AG04450 (cell line): ENCODE results near the gene DNLZ. TPM values are rescaled to one million over a fixed set of nuclear protein-coding genes. Genes with fewer than 3 reads are reported as not detected.

ENCODE experiments used
- CTCF ChIA-PET: fragments of 300-600, 350-600 bp; formaldehyde crosslinking; extraction: SDS; loops from one replicate; lab custom pipeline; 2022; ENCODE audit warnings: antibody characterized with exemption, inconsistent platforms; lab: Charles Lee
- POLR2A ChIA-PET: fragments of 350-600 bp; formaldehyde crosslinking; extraction: SDS; loops from one replicate; lab custom pipeline; 2021; ENCODE audit warnings: antibody characterized with exemption, inconsistent platforms; lab: Yijun Ruan, JAX
- DNase-seq: peaks from one replicate; pipeline ENCODE4 v3.0.0-alpha.2; 2011; ENCODE audit warnings: low read depth, low spot score
- H3K27ac ChIP-seq: one replicate; pipeline ENCODE4 v1.5.1; 2012; ENCODE audit warnings: low read depth, low read length, control low read depth
- H3K27me3 ChIP-seq: one replicate; pipeline ENCODE4 v1.6.0; 2012; ENCODE audit warnings: low read length; ENCODE audit not compliant: control insufficient read depth, insufficient read depth
- H3K4me3 ChIP-seq: 2 replicates; pipeline ENCODE4 v1.5.1; 2011; ENCODE audit warnings: mild to moderate bottlenecking, low read depth, low read length, control low read depth
- H3K9me3 ChIP-seq: 2 replicates; pipeline ENCODE4 v1.5.1; 2012; ENCODE audit warnings: low read length; ENCODE audit not compliant: control insufficient read depth, insufficient read depth
- CTCF ChIP-seq: IDR thresholded peaks from 2 replicates; pipeline ENCODE4 v1.5.1; 2011; ENCODE audit warnings: low read depth, low read length, control low read depth, inconsistent platforms
- polyA plus RNA-seq: library from polyadenylated mRNA; depleted of rRNA; stranded (reverse); fragments of >200 nt; gene quantifications from 2 replicates; pipeline ENCODE4 v1.2.3, GENCODE V29; 2011

DNLZ gene
- polyA plus RNA-seq, 1 experiment, result 3.7 TPM

- Histone ChIP-seq H3K27ac (peak overlapping the region; percentile 11), H3K27me3 (no peaks in the 10 kb centered on the region), H3K9me3 (no peaks in the 10 kb centered on the region; the same call in 1 of the 2 replicates), H3K4me3 (no peak overlapping the region)
- ChIA-PET POLR2A (interaction anchor here (3.0 kb wide), 1 partner anchor 12 kb away, joined by 15 read pairs; no protein-coding TSS in a partner anchor), CTCF (interaction anchor here (0.7 to 1.4 kb wide), 5 partner anchors 8 to 28 kb away, joined by 3 to 4 read pairs (median 3); partner anchors contain the start of gene DNLZ)
- no peak for DNase-seq
- no peak for TF ChIP-seq CTCF
Observed at GRCh38 chr9:136337416-136338395, 25.8 kb downstream of the DNLZ start.

GRCh38 chr9:136336881-136337280 lies 26.7 kb downstream of the DNLZ start:
- ChIA-PET POLR2A (interaction anchor here (3.0 kb wide), 1 partner anchor 11 kb away, joined by 15 read pairs; no protein-coding TSS in a partner anchor), CTCF (interaction anchor here (0.8 to 1.4 kb wide), 4 partner anchors 9 to 27 kb away, joined by 3 to 4 read pairs (median 4); partner anchors contain the start of gene DNLZ)
- no peak overlapping the region for H3K4me3 ChIP-seq
- H3K9me3 ChIP-seq, result no peaks in the 10 kb centered on the region; the same call in 1 of the 2 replicates
- no peak for TF ChIP-seq CTCF
- no peak for DNase-seq
- no peaks in the 10 kb centered on the region for H3K27me3 ChIP-seq
- no peak overlapping the region for H3K27ac ChIP-seq

- ChIA-PET CTCF (interaction anchor here (0.8 to 1.4 kb wide), 3 partner anchors 9 to 27 kb away, joined by 3 to 4 read pairs (median 4); no protein-coding TSS in a partner anchor), POLR2A (interaction anchor here (3.0 kb wide), 1 partner anchor 10 kb away, joined by 15 read pairs; no protein-coding TSS in a partner anchor)
- DNase-seq, result no peak
- no peak overlapping the region for H3K4me3 ChIP-seq
- peak overlapping the region; percentile 52 for H3K27ac ChIP-seq
- no peaks in the 10 kb centered on the region for H3K27me3 ChIP-seq
- no peaks in the 10 kb centered on the region; the same call in 1 of the 2 replicates for H3K9me3 ChIP-seq
- no peak for TF ChIP-seq CTCF
Observed at GRCh38 chr9:136336156-136336870, 27.2 kb downstream of the DNLZ start.

- ChIA-PET POLR2A (interaction anchor here (1.2 to 3.0 kb wide), 2 partner anchors 9 to 27 kb away, joined by 3 to 15 read pairs; no protein-coding TSS in a partner anchor), CTCF (no interaction called here)
- no peak for DNase-seq
- Histone ChIP-seq H3K4me3 (no peak overlapping the region), H3K27me3 (no peaks in the 10 kb centered on the region), H3K9me3 (no peaks in the 10 kb centered on the region; the same call in 1 of the 2 replicates), H3K27ac (peak overlapping the region; percentile 31)
- no peak for TF ChIP-seq CTCF
Observed at GRCh38 chr9:136335296-136336155, 28.0 kb downstream of the DNLZ start.
